Cardiac septum (tissue), 1 donor: ENCODE measurements around the gene AGAP2. TPM values are rescaled to one million over a fixed set of nuclear protein-coding genes. Genes with fewer than 3 reads are reported as not detected.
"Not testable (repeated sequence)": the region's sequence is repeated elsewhere in the genome, so short reads cannot be mapped to it uniquely, and the experiment has no call there.

Experiments
- DNase-seq: peaks from one replicate; pipeline ENCODE4 v3.0.0-alpha.2; 2020; ENCODE audit warnings: low spot score
- intact Hi-C: fragments of 100-400 bp; cut with DNase I; formaldehyde crosslinking; loops from one replicate; pipeline ENCODE4 v1.14.0; 2022
- microRNA-seq: library from miRNA; unstranded; fragments of <30 nt; microRNA quantifications from one replicate; pipeline ENCODE4 v1.2.0, GENCODE V29; 2020
- total RNA-seq: library from RNA; stranded (reverse); fragmentation: NEBNext Ultra II Directional; extraction: Animal tissue kit (Norgen Biotek cat#: 25700); gene quantifications from one replicate; pipeline ENCODE4 v1.2.1, GENCODE V29; 2021
- donor health status: DM: no; HTN: no; CAD: no.

Gene AGAP2
- total RNA-seq, 1 donor from 2014 or later: 6.1 TPM

DNA sequence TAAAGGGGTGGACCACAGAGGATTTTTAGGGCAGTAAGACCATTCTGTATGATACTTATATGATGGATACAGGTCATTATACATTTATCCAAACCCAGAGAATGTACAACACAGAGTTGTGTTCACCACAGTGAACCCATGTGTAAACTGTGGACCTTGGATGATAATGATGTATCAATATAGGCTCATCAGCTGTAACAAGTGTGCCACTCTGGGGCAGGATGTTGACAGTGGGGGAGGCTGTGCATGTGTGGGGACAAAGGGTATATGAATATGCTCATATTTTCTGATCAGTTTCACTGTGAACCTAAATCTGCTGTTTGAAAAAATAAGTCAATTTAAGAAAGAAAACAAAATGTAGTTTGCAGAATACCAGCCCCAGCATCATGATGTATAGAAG is 58.8 kb downstream of the AGAP2 start:
- intact Hi-C loops: no loop called here
- DNase-seq: no peak

GRCh38 chr12:57677947-57678346 is 60.6 kb downstream of the AGAP2 start:
- intact Hi-C loops, DNase-seq: not testable (repeated sequence)

- intact Hi-C loops: no loop called here
These were observed 63.9 kb downstream of the AGAP2 start for GRCh38 chr12:57674691-57675090.

More at GRCh38 chr12:57674691-57675090, 63.9 kb downstream of the AGAP2 start:
- no peak for DNase-seq

Small RNA genes lying within 50 kb of the gene (microRNA-seq; reads per million reads assigned to microRNA genes)
- not detected for gene MIR6759

Other genes starting within 250 kb of the AGAP2 start
- gene DDIT3, start 218.2 kb downstream of the AGAP2 start, total RNA-seq: 24.0 TPM
- 39.9 TPM for gene MBD6, start 215.9 kb downstream of the AGAP2 start, total RNA-seq
- gene DCTN2, start 191.6 kb downstream of the AGAP2 start, total RNA-seq: 100 TPM
- gene KIF5A, start 188.7 kb downstream of the AGAP2 start, total RNA-seq: 0.22 TPM
- 17.9 TPM for gene PIP4K2C, start 147.6 kb downstream of the AGAP2 start, total RNA-seq
- gene DTX3, start 133.9 kb downstream of the AGAP2 start, total RNA-seq: 31.0 TPM
- 15.0 TPM for gene ARHGEF25, start 127.3 kb downstream of the AGAP2 start, total RNA-seq
- gene B4GALNT1, start 105.5 kb downstream of the AGAP2 start, total RNA-seq: 11.1 TPM
- 133 TPM for gene OS9, start 44.6 kb downstream of the AGAP2 start, total RNA-seq
- 25.1 TPM for gene TSPAN31, start 6.3 kb upstream of the AGAP2 start, total RNA-seq
- gene CDK4, start 13.6 kb upstream of the AGAP2 start, total RNA-seq: 46.3 TPM
- gene MARCHF9, start 16.4 kb upstream of the AGAP2 start, total RNA-seq: 13.1 TPM
- 0.24 TPM for gene CYP27B1, start 28.3 kb upstream of the AGAP2 start, total RNA-seq
- gene METTL1, start 33.4 kb upstream of the AGAP2 start, total RNA-seq: 13.3 TPM
- 1.6 TPM for gene EEF1AKMT3, start 33.9 kb upstream of the AGAP2 start, total RNA-seq
- gene TSFM, start 44.0 kb upstream of the AGAP2 start, total RNA-seq: 47.7 TPM
- 3.5 TPM for gene AVIL, start 80.0 kb upstream of the AGAP2 start, total RNA-seq
- 89.2 TPM for gene CTDSP2, start 108.0 kb upstream of the AGAP2 start, total RNA-seq
- gene ATP23, start 202.8 kb upstream of the AGAP2 start, total RNA-seq: 6.2 TPM